AG04449 (cell line): ENCODE results near the gene IL23A.

Source experiments
- CTCF ChIA-PET: fragments of 350-600 bp; formaldehyde crosslinking; extraction: SDS; loops from one replicate; lab custom pipeline; 2021; ENCODE audit warnings: antibody characterized with exemption; lab: Yijun Ruan, JAX
- POLR2A ChIA-PET: fragments of 400-600, 350-600 bp; formaldehyde crosslinking; extraction: SDS; loops from one replicate; lab custom pipeline; 2020; ENCODE audit warnings: antibody characterized with exemption, inconsistent platforms; lab: Yijun Ruan, JAX
- DNase-seq: peaks from one replicate; pipeline ENCODE4 v3.0.0-alpha.2; 2010; ENCODE audit warnings: low read depth, low spot score
- H3K4me3 ChIP-seq: 2 replicates; pipeline ENCODE4 v1.5.1; 2011; ENCODE audit warnings: low read depth, mild to moderate bottlenecking, control low read depth, low read length
- TF ChIP-seq, protein P1 (sequence below): IDR thresholded peaks from one replicate; pipeline ENCODE4 v1.5.1; 2011; ENCODE audit warnings: mild to moderate bottlenecking, moderate library complexity, low read length, control low read depth, inconsistent platforms; ENCODE audit not compliant: insufficient read depth; ENCODE audit errors: missing control alignments

The IL23A gene

DNA sequence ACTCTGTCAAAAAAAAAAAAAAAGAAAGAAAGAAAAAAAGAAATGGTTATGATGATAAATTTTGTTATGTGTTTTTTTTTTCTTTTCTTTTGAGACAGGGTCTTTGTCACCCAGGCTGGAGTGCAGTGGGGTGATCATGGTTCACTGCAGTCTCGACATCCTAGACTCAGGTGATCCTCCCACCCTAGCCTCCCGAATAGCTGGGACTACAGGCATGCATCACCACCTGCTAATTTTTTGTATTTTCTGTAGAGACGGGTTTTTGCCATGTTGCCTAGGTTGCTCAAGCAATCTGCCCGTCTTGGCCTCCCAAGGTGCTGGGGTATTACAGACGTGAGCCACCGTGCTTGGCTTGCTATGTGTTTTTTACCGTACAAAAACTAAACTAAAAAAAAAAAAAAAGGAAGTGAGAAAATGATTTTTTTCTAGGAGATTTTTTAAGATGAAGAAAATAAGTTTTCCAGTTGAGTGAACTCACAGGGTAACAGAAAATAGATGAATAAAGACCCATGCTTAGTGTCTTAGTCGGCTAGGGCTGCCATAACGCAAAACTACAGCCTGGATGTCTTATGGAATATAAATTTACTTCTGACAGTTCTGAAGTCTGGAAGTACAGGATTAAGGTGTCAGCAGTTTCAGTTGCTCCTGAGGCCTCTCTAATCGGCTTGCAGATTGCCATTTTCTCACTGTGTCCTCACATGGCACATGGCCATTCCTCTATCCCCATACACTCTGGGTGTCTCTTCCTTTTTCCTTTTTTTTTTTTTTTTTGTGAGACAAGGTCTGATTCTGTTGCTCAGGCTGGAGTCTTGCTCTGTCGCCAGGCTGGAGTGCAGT, 37.1 kb downstream of the IL23A start:
- no peak overlapping the region for H3K4me3 ChIP-seq
- TF ChIP-seq, protein P1, sequence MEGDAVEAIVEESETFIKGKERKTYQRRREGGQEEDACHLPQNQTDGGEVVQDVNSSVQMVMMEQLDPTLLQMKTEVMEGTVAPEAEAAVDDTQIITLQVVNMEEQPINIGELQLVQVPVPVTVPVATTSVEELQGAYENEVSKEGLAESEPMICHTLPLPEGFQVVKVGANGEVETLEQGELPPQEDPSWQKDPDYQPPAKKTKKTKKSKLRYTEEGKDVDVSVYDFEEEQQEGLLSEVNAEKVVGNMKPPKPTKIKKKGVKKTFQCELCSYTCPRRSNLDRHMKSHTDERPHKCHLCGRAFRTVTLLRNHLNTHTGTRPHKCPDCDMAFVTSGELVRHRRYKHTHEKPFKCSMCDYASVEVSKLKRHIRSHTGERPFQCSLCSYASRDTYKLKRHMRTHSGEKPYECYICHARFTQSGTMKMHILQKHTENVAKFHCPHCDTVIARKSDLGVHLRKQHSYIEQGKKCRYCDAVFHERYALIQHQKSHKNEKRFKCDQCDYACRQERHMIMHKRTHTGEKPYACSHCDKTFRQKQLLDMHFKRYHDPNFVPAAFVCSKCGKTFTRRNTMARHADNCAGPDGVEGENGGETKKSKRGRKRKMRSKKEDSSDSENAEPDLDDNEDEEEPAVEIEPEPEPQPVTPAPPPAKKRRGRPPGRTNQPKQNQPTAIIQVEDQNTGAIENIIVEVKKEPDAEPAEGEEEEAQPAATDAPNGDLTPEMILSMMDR: no peak
- POLR2A ChIA-PET: no interaction called here
- CTCF ChIA-PET: interaction anchor here (2.6 kb wide), 1 partner anchor 88 kb away, joined by 10 read pairs; no protein-coding TSS in a partner anchor
- DNase-seq: no peak

DNA sequence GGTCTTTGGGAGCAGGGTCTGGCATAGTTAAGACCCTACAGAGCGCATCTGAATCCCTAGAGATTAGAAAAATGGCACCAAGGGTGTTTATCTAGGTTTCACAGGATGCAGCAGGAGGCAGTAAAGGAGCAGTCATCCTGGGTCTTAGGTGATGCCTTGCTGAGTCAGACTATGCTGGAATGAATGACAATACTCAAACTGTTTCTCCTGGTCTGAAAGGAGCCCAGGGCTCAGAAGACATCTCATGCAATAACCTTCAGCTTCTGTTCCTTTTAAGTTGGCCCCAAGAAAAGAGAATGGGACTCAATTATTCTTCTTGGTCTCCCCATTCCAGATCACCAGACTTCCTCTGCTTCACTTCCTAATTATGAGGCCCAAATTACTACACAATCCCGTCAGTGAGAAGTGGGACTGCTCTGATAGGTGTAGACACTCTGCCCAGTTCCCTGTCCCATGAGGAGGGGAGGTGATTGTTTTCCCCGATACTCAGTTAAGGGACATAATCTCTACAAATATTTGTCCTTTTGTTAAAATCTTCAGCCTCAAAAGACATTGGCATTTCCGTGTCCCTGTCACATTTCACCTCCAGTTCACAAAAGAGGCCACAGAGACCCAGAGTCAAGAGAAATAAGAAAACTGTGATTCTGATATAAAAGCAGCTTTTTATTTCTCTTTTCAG, 38.8 kb downstream of the IL23A start:
- TF ChIP-seq, protein P1: no peak
- H3K4me3 ChIP-seq: no peak overlapping the region
- ChIA-PET POLR2A (interaction anchor here (1.0 kb wide), 1 partner anchor 17 kb away, joined by 5 read pairs; the partner anchor contains the start of gene STAT2), CTCF (interaction anchor here (1.6 to 2.6 kb wide), 2 partner anchors 16 to 86 kb away, joined by 7 to 10 read pairs; no protein-coding TSS in a partner anchor)
- no peak for DNase-seq

DNA sequence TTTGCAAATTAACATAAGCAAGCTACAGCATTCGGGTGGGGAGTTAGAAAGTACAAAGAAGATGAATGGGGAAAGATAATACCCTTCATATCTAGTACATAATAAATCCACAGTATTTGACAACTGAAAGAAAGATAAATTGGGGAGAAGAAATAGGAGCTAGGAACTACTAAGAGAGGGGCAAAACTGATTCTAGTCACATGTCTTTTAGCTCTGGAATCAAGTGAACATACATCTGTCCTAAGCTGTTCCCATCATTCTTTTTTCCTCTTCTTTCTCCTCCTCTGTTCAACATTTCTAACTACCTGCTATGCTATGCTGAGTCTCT, 39.3 kb downstream of the IL23A start:
- DNase-seq: no peak
- ChIA-PET POLR2A (interaction anchor here (1.0 kb wide), 1 partner anchor 18 kb away, joined by 5 read pairs; the partner anchor contains the start of gene STAT2), CTCF (interaction anchor here (1.6 to 2.6 kb wide), 2 partner anchors 17 to 86 kb away, joined by 7 to 10 read pairs; no protein-coding TSS in a partner anchor)
- no peak overlapping the region for H3K4me3 ChIP-seq
- TF ChIP-seq, protein P1: no peak

DNA sequence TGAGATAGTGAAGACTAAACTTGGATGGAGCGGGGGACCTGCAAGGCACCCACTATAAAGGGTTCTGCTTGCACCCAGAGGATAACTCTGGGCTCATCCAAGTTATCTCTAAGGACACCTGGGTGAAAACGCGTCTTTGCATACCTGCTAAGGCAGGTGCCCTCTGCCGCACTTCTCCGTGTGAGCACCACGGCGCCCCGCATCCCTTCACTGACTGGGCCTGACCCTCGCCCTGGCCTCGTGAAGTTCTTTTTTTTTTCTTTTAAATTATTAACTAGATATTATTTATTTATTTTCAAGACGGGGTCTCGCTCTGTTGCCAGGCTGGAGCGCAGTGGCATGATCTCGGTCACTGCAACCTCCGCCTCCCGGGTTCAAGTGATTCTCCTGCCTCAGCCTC, 43.9 kb downstream of the IL23A start:
- TF ChIP-seq, protein P1: no peak
- ChIA-PET CTCF (no interaction called here), POLR2A (interaction anchor here (1.6 kb wide), 1 partner anchor 22 kb away, joined by 4 read pairs; the partner anchor contains the start of gene STAT2)
- no peak overlapping the region for H3K4me3 ChIP-seq
- DNase-seq: no peak

- H3K4me3 ChIP-seq: no peak overlapping the region
- ChIA-PET POLR2A (no interaction called here), CTCF (interaction anchor here (1.3 to 1.4 kb wide), 3 partner anchors 22 to 78 kb away, joined by 3 to 4 read pairs (median 4); no protein-coding TSS in a partner anchor)
- TF ChIP-seq, protein P1: no peak
- no peak for DNase-seq
These were observed 47.2 kb downstream of the IL23A start for GRCh38 chr12:56385873-56386272.

GRCh38 chr12:56387152-56387736, 48.6 kb downstream of the IL23A start:
- ChIA-PET CTCF (interaction anchor here (0.8 to 1.4 kb wide), 3 partner anchors 23 to 76 kb away, joined by 3 to 4 read pairs (median 4); no protein-coding TSS in a partner anchor), POLR2A (no interaction called here)
- TF ChIP-seq, protein P1: no peak
- peak; percentile 24 for DNase-seq
- H3K4me3 ChIP-seq: no peak overlapping the region
